Breast epithelium (tissue), 4 donors: ENCODE data around the gene MRPL20. TPM values are rescaled to one million over a fixed set of nuclear protein-coding genes. Genes with fewer than 3 reads are reported as not detected.
A peak's percentile ranks its signal among the peaks of the same experiment; 100 is the strongest.

Experiments
- DNase-seq, 2 donors: peaks; one replicate each; pipeline ENCODE4 v3.0.0-alpha.2; 2019; ENCODE audit warnings: low spot score in 2 of 2
- H3K27ac ChIP-seq, 2 donors: fragments of 200-600 bp; sonication (generic) in 1 of 2; one replicate each; pipeline ENCODE4 v1.5.1; 2016 to 2019; ENCODE audit warnings: mild to moderate bottlenecking in 1 of 2
- H3K27me3 ChIP-seq, 2 donors: fragments of 200-600 bp; sonication (generic) in 1 of 2; one replicate each; pipeline versions ENCODE4 v1.5.1 to v1.6.0; 2017 to 2019; ENCODE audit warnings: control low read depth in 1 of 2, mild to moderate bottlenecking in 1 of 2
- H3K36me3 ChIP-seq: fragments of 200-600 bp; one replicate; pipeline ENCODE4 v1.5.1; 2019
- H3K4me1 ChIP-seq, 2 donors: fragments of 200-600 bp; sonication (generic); one replicate each; pipeline ENCODE4 v1.5.1; 2016 to 2019; ENCODE audit warnings: control low read depth in 1 of 2
- H3K4me3 ChIP-seq, 3 donors: fragments of 200-600 bp; sonication (generic); 1 replicate in 2 of 3; 2 replicates in 1 of 3; pipeline ENCODE4 v1.5.1; 2016 to 2019; ENCODE audit warnings: mild to moderate bottlenecking in 3 of 3, moderate library complexity in 2 of 3
- H3K9me3 ChIP-seq, 2 donors: fragments of 200-600 bp; sonication (generic) in 1 of 2; one replicate each; pipeline ENCODE4 v1.5.1; 2016 to 2019; ENCODE audit warnings: control low read depth in 1 of 2
- CTCF ChIP-seq, 3 donors: fragments of 450-650 bp; IDR thresholded peaks; one replicate each; pipeline ENCODE4 v1.5.1; 2016 to 2017; ENCODE audit warnings: antibody characterized with exemption in 3 of 3, mild to moderate bottlenecking in 3 of 3, moderate library complexity in 3 of 3
- POLR2A ChIP-seq: fragments of 450-650 bp; IDR thresholded peaks from one replicate; pipeline ENCODE4 v1.6.1; 2016; ENCODE audit warnings: antibody characterized with exemption, mild to moderate bottlenecking, moderate library complexity
- POLR2AphosphoS5 ChIP-seq, 3 donors: sonication (generic); formaldehyde crosslinking; IDR thresholded peaks; one replicate each; pipeline ENCODE4 v1.6.1; 2017; ENCODE audit warnings: antibody characterized with exemption in 3 of 3
- intact Hi-C: fragments of 100-400 bp; cut with DNase I; formaldehyde crosslinking; loops from one replicate; pipeline ENCODE4 v1.15.1; 2023; ENCODE audit warnings: low total_unique reads
- total RNA-seq, 3 donors: library from RNA; depleted of rRNA; stranded (reverse); fragments of >200 nt; gene quantifications; one replicate each; pipeline ENCODE4 v1.1.0, GENCODE V29; 2016

MRPL20 gene
- total RNA-seq, 3 donors from 2014 or later, result 127 to 149 (median 147) TPM

DNA sequence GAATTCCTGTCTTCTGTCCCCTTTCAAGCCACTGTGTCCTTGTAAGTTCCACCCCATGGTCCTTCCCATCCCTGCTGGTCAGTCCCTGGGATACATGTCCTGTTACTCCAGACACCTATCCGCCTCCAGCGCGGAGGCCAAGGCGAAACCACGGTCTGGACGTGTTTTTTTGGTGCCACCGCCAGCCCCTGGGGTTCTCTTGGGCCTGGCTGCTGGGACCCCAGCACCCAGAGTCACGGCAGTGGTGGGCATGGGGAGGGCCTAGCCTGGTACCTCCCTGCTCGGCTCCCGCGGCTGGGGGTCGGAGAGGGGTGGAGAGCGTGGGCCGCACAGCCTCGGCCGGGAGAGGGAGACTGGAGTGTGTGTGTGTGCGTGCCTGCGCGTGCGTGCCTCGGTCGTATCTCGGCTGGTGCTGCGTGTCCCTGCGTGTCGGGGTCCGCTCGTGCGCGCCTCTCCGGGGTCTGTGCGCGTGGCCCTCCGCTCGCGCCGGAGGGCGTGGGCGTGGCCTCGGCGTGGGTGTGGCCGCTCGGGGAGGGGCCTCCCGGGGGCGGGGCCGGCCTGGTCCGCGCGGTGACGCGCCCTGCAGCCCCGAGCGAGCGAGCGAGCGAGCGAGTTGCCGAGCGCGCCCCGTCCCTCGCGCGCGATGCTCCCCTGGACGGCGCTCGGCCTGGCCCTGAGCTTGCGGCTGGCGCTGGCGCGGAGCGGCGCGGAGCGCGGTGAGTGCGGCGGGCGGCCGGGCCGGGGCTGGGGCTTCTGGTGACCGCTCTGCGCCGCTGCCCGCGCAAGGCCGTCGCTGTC lies 28.2 kb upstream of the MRPL20 start, which contains the start of gene VWA1:
Gene VWA1, plus strand, starts transcription at position 585 of the 798 bp plus-strand sequence. Its CDS starts 59 bp downstream, at position 644.
- TF ChIP-seq CTCF (IDR thresholded peaks at IDR 0.05), result no peak
- no peak for TF ChIP-seq POLR2AphosphoS5 (IDR thresholded peaks at IDR 0.05)
- no peak for TF ChIP-seq POLR2A
- H3K4me1 ChIP-seq, result peaks cover 39 to 58% of the 10 kb centered on the region in 2 donors
- H3K27me3 ChIP-seq, result no peaks in the 10 kb centered on the region
- no peaks in the 10 kb centered on the region for H3K36me3 ChIP-seq
- peak within 1 kb of the TSS; percentile 95 to 99 for H3K27ac ChIP-seq
- H3K9me3 ChIP-seq, result no peaks in the 10 kb centered on the region
- DNase-seq, result peak in 1 of 2 donors; percentile 62
- H3K4me3 ChIP-seq, result peak within 1 kb of the TSS; percentile 48 to 86 (median 63)
- intact Hi-C loops, result no loop called here

DNA sequence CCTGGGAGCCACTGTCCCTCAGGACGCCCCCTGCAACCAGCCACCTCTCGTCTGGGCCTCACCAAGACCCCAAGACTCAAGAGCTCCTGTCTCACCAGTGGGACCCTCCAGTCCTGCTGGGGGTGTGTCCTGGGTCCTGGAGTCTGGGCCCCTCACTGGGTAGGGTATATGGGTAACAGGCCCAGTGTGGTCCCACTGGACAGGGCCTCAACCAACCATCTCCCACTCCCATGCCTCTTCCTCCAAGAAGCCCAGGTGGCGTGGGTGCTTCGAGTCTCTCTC lies 27.7 kb upstream of the MRPL20 start:
- no peaks in the 10 kb centered on the region for H3K9me3 ChIP-seq

GRCh38 chr1:1434131-1434823 lies 27.2 kb upstream of the MRPL20 start:
- intact Hi-C loops, result no loop called here
- Histone ChIP-seq H3K9me3 (no peaks in the 10 kb centered on the region), H3K27ac (peak overlapping the region; percentile 95 to 99), H3K27me3 (no peaks in the 10 kb centered on the region), H3K36me3 (no peaks in the 10 kb centered on the region), H3K4me3 (peak overlapping the region in 2 of 3 donors; percentile 63 to 86), H3K4me1 (peaks cover 43 to 69% of the 10 kb centered on the region in 2 donors)
- DNase-seq, result peak; percentile 78 to 89
- TF ChIP-seq CTCF (IDR thresholded peaks at IDR 0.05) (no peak), POLR2A (no peak), POLR2AphosphoS5 (IDR thresholded peaks at IDR 0.05) (no peak)

More for the DNA sequence above, 27.7 kb upstream of the MRPL20 start:
- no peak for DNase-seq
- H3K36me3 ChIP-seq, result no peaks in the 10 kb centered on the region
- H3K4me3 ChIP-seq, result peak overlapping the region; percentile 48 to 86 (median 63)
- intact Hi-C loops, result no loop called here
- H3K4me1 ChIP-seq, result peaks cover 43 to 64% of the 10 kb centered on the region in 2 donors
- no peaks in the 10 kb centered on the region for H3K27me3 ChIP-seq
- TF ChIP-seq POLR2AphosphoS5 (IDR thresholded peaks at IDR 0.05), result no peak
- TF ChIP-seq POLR2A, result no peak
- no peak for TF ChIP-seq CTCF (IDR thresholded peaks at IDR 0.05)
- peak overlapping the region; percentile 95 to 99 for H3K27ac ChIP-seq

DNA sequence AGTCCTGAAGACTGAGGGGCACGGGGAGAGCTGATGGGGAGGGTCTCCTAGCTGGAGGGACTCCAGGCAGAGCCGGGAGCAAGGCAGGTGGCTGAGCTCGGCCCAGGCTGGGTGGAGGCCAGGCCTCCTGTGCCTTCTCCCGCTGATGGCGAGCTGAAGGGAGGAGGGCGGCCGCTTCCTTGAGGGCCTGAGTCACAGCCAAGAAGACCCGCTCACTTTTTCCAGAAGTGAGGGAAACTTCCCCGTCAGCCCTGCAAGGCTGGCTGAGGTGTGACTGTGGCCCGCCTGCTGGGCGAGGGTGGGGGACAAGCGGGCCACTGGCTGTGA lies 26.7 kb upstream of the MRPL20 start:
- no peaks in the 10 kb centered on the region for H3K9me3 ChIP-seq
- peak overlapping the region in 2 of 3 donors; percentile 63 to 86 for H3K4me3 ChIP-seq
- H3K36me3 ChIP-seq, result no peaks in the 10 kb centered on the region
- no peaks in the 10 kb centered on the region for H3K27me3 ChIP-seq
- H3K27ac ChIP-seq, result peak overlapping the region; percentile 95 to 99
- intact Hi-C loops, result no loop called here
- peaks cover 43 to 70% of the 10 kb centered on the region in 2 donors for H3K4me1 ChIP-seq
- TF ChIP-seq POLR2AphosphoS5 (IDR thresholded peaks at IDR 0.05) (peak in 1 of 3 donors; percentile 11), POLR2A (no peak), CTCF (IDR thresholded peaks at IDR 0.05) (no peak)
- DNase-seq, result peak in 1 of 2 donors; percentile 58
